Neural cell (in vitro differentiated cells): Measurements from ENCODE around the gene ZNF524.

Experiments used
- EP300 ChIP-seq: fragments of 450-650 bp; conservative IDR thresholded peaks from 2 replicates; pipeline ENCODE4 v1.6.1; 2014; ENCODE audit warnings: antibody characterized with exemption, mild to moderate bottlenecking, moderate library complexity; ENCODE audit not compliant: poor library complexity, severe bottlenecking
- EZH2 ChIP-seq: fragments of 200-600, 300-800 bp; shearing (Covaris generic), sonication (generic); IDR thresholded peaks from 2 replicates; pipeline ENCODE4 v1.6.1; 2014; ENCODE audit warnings: antibody characterized with exemption, low read length, borderline replicate concordance, mild to moderate bottlenecking; ENCODE audit not compliant: insufficient read depth, poor library complexity, severe bottlenecking
- MXI1 ChIP-seq: fragments of 450-650 bp; conservative IDR thresholded peaks from 2 replicates; pipeline ENCODE4 v1.6.1; 2014; ENCODE audit warnings: antibody characterized with exemption, mild to moderate bottlenecking; ENCODE audit not compliant: poor library complexity, severe bottlenecking
- POLR2AphosphoS5 ChIP-seq: IDR thresholded peaks from 2 replicates; pipeline ENCODE4 v1.6.1; 2012
- RAD21 ChIP-seq: fragments of 450-650 bp; conservative IDR thresholded peaks from 2 replicates; pipeline ENCODE4 v1.6.1; 2014; ENCODE audit warnings: antibody characterized with exemption, mild to moderate bottlenecking, moderate library complexity
- REST ChIP-seq: IDR thresholded peaks from 2 replicates; pipeline ENCODE4 v1.6.1; 2012; ENCODE audit warnings: borderline replicate concordance
- SMC3 ChIP-seq: fragments of 450-650 bp; conservative IDR thresholded peaks from 2 replicates; pipeline ENCODE4 v1.6.1; 2014; ENCODE audit warnings: antibody characterized with exemption, mild to moderate bottlenecking, moderate library complexity; ENCODE audit not compliant: poor library complexity
- TAF1 ChIP-seq: IDR thresholded peaks from 2 replicates; pipeline ENCODE4 v1.6.1; 2012; ENCODE audit warnings: low read depth
- TF ChIP-seq, protein P1 (sequence below): fragments of 450-650 bp; IDR thresholded peaks from 2 replicates; pipeline ENCODE4 v1.5.1; 2014; ENCODE audit warnings: antibody characterized with exemption, mild to moderate bottlenecking, moderate library complexity; ENCODE audit not compliant: poor library complexity, severe bottlenecking

DNA sequence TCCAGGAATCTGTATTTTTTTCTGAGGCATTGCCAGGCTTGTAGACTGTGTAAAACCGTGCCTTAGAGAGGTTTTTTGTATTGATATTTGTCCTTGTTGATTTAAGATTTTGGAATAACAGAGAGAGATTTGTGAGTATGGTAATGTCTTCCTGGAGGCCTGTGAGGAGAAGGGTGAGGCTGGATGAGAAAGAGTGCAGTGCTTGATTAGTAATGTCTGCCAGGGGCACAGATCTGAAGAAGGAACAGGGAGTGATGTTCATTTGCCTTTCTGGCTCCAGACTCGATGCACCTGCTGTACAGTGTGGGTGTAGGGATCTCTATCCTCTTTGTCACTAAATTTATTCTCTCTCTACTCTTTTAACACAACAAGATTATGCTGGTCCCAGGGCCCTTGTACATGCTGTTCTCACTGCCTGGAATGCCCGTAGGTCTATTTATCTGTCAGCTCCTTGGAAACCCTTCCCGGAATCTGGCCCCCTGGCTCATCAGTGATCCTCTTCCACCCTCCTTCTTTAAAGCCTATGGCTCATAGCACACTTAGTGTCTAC is 5.0 kb upstream of the ZNF524 start:
- TF ChIP-seq, protein P1, sequence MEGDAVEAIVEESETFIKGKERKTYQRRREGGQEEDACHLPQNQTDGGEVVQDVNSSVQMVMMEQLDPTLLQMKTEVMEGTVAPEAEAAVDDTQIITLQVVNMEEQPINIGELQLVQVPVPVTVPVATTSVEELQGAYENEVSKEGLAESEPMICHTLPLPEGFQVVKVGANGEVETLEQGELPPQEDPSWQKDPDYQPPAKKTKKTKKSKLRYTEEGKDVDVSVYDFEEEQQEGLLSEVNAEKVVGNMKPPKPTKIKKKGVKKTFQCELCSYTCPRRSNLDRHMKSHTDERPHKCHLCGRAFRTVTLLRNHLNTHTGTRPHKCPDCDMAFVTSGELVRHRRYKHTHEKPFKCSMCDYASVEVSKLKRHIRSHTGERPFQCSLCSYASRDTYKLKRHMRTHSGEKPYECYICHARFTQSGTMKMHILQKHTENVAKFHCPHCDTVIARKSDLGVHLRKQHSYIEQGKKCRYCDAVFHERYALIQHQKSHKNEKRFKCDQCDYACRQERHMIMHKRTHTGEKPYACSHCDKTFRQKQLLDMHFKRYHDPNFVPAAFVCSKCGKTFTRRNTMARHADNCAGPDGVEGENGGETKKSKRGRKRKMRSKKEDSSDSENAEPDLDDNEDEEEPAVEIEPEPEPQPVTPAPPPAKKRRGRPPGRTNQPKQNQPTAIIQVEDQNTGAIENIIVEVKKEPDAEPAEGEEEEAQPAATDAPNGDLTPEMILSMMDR, result no peak
- TF ChIP-seq RAD21 (no peak), EZH2 (no peak), MXI1 (no peak), TAF1 (no peak), SMC3 (no peak), POLR2AphosphoS5 (no peak), REST (no peak), EP300 (no peak)
